Measurements from ENCODE around the gene KRTAP10-11. TPM values are rescaled to one million over a fixed set of nuclear protein-coding genes. Genes with fewer than 3 reads are reported as not detected.

The KRTAP10-11 gene
- total RNA-seq, 4 donors from 2014 or later: not detected

- TF ChIP-seq POLR2A (IDR thresholded peaks at IDR 0.05) (no peak), CTCF (IDR thresholded peaks at IDR 0.05) (no peak)
- intact Hi-C loops (cut with DNase I): no loop called here
- Histone ChIP-seq H3K27ac (no peak overlapping the region), H3K27me3 (no peaks in the 10 kb centered on the region), H3K9me3 (no peaks in the 10 kb centered on the region), H3K4me1 (no peaks in the 10 kb centered on the region), H3K36me3 (no peaks in the 10 kb centered on the region), H3K4me3 (replicated peaks in 1 of 3) (no peak overlapping the region)
- WGBS, 2 donors: 76 to 81% methylated on average over 11 to 13 of the region's 18 CpGs
- no peak for DNase-seq
Measured at GRCh38 chr21:44628707-44629391, 17.4 kb upstream of the KRTAP10-11 start.

GRCh38 chr21:44630440-44630839 is 15.8 kb upstream of the KRTAP10-11 start:
- H3K9me3 ChIP-seq: no peaks in the 10 kb centered on the region
- WGBS, 2 donors: 80 to 81% methylated on average over 2 of the region's 2 CpGs
- TF ChIP-seq CTCF (IDR thresholded peaks at IDR 0.05): no peak
- no peak for TF ChIP-seq POLR2A (IDR thresholded peaks at IDR 0.05)
- H3K27me3 ChIP-seq: no peaks in the 10 kb centered on the region
- no peak overlapping the region for H3K4me3 ChIP-seq (replicated peaks in 1 of 3)
- intact Hi-C loops (cut with DNase I): no loop called here
- H3K36me3 ChIP-seq: no peaks in the 10 kb centered on the region
- no peak for DNase-seq
- H3K4me1 ChIP-seq: no peaks in the 10 kb centered on the region
- no peak overlapping the region for H3K27ac ChIP-seq

GRCh38 chr21:44632067-44632466 is 14.1 kb upstream of the KRTAP10-11 start:
- WGBS, 2 donors: 93 to 94% methylated on average over 1 of the region's 1 CpG
- Histone ChIP-seq H3K27me3 (no peaks in the 10 kb centered on the region), H3K4me1 (no peaks in the 10 kb centered on the region), H3K9me3 (no peaks in the 10 kb centered on the region), H3K4me3 (replicated peaks in 1 of 3) (no peak overlapping the region), H3K27ac (no peak overlapping the region), H3K36me3 (no peaks in the 10 kb centered on the region)
- DNase-seq: no peak
- intact Hi-C loops (cut with DNase I): no loop called here
- TF ChIP-seq CTCF (IDR thresholded peaks at IDR 0.05) (no peak), POLR2A (IDR thresholded peaks at IDR 0.05) (no peak)

- Histone ChIP-seq H3K4me3 (replicated peaks in 1 of 3) (no peak overlapping the region), H3K27me3 (no peaks in the 10 kb centered on the region), H3K9me3 (no peaks in the 10 kb centered on the region), H3K4me1 (no peaks in the 10 kb centered on the region), H3K36me3 (no peaks in the 10 kb centered on the region), H3K27ac (no peak overlapping the region)
- intact Hi-C loops (cut with DNase I): no loop called here
- WGBS, 2 donors: 90% methylated on average over 15 of the region's 15 CpGs
- DNase-seq: no peak
- no peak for TF ChIP-seq POLR2A (IDR thresholded peaks at IDR 0.05)
- no peak for TF ChIP-seq CTCF (IDR thresholded peaks at IDR 0.05)
Measured at GRCh38 chr21:44636209-44637017, 9.8 kb upstream of the KRTAP10-11 start.
